ENCODE measurements around the gene C17orf114.

The C17orf114 gene

DNA sequence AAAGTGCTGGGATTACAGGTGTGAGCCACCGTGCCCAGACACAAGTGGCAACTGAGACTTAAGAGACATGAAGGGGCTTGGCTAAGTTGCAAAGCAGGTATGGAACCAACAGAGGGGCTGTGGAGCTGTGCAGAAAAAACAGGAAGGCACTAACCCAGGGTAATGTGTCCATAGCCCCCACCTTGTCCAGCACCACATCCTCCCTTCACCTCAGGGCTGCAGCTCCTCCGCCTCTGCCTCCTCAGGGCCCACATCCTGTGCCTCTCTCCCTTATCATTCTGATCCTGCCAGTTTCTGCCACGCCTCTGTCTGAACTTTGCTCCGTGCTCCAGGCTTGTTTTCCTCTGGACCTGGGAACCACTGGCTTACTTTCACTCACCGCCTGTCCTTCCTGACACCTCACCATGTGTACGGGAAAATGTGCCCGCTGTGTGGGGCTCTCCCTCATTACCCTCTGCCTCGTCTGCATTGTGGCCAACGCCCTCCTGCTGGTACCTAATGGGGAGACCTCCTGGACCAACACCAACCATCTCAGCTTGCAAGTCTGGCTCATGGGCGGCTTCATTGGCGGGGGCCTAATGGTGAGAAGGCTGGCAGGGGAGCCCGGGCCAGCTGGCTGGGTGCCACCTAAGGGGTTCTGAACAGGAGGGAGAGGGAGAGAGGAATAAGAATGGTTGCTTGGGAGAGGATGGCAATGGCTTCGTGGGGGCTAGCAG, 30.5 kb downstream of the C17orf114 start, which contains the start of gene TM4SF5 (continued):
- TF ChIP-seq, protein P1, sequence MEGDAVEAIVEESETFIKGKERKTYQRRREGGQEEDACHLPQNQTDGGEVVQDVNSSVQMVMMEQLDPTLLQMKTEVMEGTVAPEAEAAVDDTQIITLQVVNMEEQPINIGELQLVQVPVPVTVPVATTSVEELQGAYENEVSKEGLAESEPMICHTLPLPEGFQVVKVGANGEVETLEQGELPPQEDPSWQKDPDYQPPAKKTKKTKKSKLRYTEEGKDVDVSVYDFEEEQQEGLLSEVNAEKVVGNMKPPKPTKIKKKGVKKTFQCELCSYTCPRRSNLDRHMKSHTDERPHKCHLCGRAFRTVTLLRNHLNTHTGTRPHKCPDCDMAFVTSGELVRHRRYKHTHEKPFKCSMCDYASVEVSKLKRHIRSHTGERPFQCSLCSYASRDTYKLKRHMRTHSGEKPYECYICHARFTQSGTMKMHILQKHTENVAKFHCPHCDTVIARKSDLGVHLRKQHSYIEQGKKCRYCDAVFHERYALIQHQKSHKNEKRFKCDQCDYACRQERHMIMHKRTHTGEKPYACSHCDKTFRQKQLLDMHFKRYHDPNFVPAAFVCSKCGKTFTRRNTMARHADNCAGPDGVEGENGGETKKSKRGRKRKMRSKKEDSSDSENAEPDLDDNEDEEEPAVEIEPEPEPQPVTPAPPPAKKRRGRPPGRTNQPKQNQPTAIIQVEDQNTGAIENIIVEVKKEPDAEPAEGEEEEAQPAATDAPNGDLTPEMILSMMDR (IDR thresholded peaks at IDR 0.05; ENCODE audit: low read depth, low read length, missing input control): no peak
- TF ChIP-seq, protein P2, sequence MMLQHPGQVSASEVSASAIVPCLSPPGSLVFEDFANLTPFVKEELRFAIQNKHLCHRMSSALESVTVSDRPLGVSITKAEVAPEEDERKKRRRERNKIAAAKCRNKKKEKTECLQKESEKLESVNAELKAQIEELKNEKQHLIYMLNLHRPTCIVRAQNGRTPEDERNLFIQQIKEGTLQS (IDR thresholded peaks at IDR 0.05): no peak
- peak; percentile 70 for TF ChIP-seq YY1 (IDR thresholded peaks at IDR 0.05)

DNA sequence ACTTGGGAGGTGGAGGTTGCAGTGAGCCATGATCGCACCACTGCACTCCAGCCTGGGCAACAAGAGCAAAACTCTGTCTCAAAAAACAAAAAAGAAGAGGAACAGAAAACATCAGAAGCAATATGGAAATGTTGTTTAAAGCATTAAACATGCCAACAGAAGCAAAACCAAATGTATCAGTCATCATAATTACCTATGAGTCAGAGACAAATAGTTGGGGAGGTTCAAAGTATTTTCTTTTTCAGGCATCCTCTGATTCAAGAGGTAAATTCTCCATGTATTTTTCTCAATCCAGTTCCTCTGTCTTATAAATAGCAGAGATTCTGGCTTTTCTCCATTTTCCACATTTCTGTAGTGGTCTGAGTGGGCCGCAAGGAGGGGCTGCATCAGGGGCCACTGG, 32.5 kb downstream of the C17orf114 start:
- Histone ChIP-seq H3K27ac (ENCODE audit: low read depth in 1 of 2, low read length in 2 of 2) (no peak overlapping the region), H3K36me3 (ENCODE audit: control insufficient read depth in 4 of 4, insufficient read depth in 3 of 4, low read depth in 1 of 4, low read length in 3 of 4) (no peaks in the 10 kb centered on the region), H3K9ac (ENCODE audit: low read depth in 1 of 2, low read length in 2 of 2) (no peak overlapping the region), H3K9me3 (ENCODE audit: control insufficient read depth in 4 of 4, low read length in 3 of 4) (no peaks in the 10 kb centered on the region), H3K27me3 (ENCODE audit: control insufficient read depth in 4 of 4, insufficient read depth in 4 of 4, low read length in 3 of 4) (no peaks in the 10 kb centered on the region), H3K4me3 (ENCODE audit: low read depth in 1 of 3, low read length in 3 of 3) (no peak overlapping the region), H3K4me1 (ENCODE audit: control insufficient read depth in 4 of 4, insufficient read depth in 4 of 4, low read length in 3 of 4) (peaks cover 0 to 14% (median 7%) of the 10 kb centered on the region in 4 donors)
- no peak for DNase-seq (ENCODE audit: low spot score)
- 95% methylated on average over 2 of the region's 2 CpGs for WGBS
- TF ChIP-seq, protein P3, sequence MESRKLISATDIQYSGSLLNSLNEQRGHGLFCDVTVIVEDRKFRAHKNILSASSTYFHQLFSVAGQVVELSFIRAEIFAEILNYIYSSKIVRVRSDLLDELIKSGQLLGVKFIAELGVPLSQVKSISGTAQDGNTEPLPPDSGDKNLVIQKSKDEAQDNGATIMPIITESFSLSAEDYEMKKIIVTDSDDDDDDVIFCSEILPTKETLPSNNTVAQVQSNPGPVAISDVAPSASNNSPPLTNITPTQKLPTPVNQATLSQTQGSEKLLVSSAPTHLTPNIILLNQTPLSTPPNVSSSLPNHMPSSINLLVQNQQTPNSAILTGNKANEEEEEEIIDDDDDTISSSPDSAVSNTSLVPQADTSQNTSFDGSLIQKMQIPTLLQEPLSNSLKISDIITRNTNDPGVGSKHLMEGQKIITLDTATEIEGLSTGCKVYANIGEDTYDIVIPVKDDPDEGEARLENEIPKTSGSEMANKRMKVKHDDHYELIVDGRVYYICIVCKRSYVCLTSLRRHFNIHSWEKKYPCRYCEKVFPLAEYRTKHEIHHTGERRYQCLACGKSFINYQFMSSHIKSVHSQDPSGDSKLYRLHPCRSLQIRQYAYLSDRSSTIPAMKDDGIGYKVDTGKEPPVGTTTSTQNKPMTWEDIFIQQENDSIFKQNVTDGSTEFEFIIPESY (IDR thresholded peaks at IDR 0.05): no peak
- no peak for TF ChIP-seq GABPA (IDR thresholded peaks at IDR 0.05 in 1 of 2, conservative IDR thresholded peaks at IDR 0.05 in 1 of 2)
- no peak for TF ChIP-seq HNF4G (IDR thresholded peaks at IDR 0.05)
- TF ChIP-seq EGR1 (IDR thresholded peaks at IDR 0.05; ENCODE audit: low read depth in 2 of 2): no peak
- TF ChIP-seq, protein P1 (IDR thresholded peaks at IDR 0.05; ENCODE audit: low read depth, low read length, missing input control): no peak
- no peak for TF ChIP-seq SP1 (IDR thresholded peaks at IDR 0.05)
- no peak for TF ChIP-seq TAF1 (conservative IDR thresholded peaks at IDR 0.05)
- no peak for TF ChIP-seq JUND (IDR thresholded peaks at IDR 0.05)
- TF ChIP-seq FOXA2 (IDR thresholded peaks at IDR 0.05): no peak
- TF ChIP-seq, protein P4, sequence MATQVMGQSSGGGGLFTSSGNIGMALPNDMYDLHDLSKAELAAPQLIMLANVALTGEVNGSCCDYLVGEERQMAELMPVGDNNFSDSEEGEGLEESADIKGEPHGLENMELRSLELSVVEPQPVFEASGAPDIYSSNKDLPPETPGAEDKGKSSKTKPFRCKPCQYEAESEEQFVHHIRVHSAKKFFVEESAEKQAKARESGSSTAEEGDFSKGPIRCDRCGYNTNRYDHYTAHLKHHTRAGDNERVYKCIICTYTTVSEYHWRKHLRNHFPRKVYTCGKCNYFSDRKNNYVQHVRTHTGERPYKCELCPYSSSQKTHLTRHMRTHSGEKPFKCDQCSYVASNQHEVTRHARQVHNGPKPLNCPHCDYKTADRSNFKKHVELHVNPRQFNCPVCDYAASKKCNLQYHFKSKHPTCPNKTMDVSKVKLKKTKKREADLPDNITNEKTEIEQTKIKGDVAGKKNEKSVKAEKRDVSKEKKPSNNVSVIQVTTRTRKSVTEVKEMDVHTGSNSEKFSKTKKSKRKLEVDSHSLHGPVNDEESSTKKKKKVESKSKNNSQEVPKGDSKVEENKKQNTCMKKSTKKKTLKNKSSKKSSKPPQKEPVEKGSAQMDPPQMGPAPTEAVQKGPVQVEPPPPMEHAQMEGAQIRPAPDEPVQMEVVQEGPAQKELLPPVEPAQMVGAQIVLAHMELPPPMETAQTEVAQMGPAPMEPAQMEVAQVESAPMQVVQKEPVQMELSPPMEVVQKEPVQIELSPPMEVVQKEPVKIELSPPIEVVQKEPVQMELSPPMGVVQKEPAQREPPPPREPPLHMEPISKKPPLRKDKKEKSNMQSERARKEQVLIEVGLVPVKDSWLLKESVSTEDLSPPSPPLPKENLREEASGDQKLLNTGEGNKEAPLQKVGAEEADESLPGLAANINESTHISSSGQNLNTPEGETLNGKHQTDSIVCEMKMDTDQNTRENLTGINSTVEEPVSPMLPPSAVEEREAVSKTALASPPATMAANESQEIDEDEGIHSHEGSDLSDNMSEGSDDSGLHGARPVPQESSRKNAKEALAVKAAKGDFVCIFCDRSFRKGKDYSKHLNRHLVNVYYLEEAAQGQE (IDR thresholded peaks at IDR 0.05): no peak
- TF ChIP-seq HNF4A (conservative IDR thresholded peaks at IDR 0.05): no peak
